GM21529 (cell line): ENCODE results near the gene ITGA3.
"Not testable (repeated sequence)": the region's sequence is repeated elsewhere in the genome, so short reads cannot be mapped to it uniquely, and the experiment has no call there.

Experiments used
- ATAC-seq: cut with Tn5 transposase; IDR thresholded peaks from one replicate; pipeline ENCODE4 v1.9.1; 2021; ENCODE audit not compliant: unreplicated experiment

The ITGA3 gene

DNA sequence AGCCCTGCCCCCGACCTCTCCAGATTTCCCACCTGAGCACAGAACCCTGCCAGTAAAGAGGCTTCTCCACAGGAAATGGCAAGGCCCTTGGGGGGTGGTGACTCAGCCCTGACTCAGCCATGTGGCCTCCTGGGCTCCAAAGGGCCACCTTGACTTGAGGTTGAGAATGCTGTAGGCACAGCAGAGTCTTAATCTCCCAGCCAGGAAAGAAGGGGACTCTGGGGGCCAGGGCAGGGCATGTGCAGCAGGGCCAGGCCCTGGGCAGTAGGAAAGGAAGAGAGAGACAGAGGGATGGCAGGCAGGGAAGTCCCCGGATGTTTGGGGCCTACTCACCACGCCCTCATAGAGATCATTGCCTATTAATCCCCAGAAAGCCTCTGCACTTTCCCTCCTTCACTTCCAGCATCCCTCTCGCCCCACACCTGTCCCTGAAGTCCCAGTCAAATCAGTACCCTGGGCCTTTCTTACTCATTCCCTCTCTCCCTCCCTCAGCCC is 4.8 kb upstream of the ITGA3 start:
- no peak for ATAC-seq

DNA sequence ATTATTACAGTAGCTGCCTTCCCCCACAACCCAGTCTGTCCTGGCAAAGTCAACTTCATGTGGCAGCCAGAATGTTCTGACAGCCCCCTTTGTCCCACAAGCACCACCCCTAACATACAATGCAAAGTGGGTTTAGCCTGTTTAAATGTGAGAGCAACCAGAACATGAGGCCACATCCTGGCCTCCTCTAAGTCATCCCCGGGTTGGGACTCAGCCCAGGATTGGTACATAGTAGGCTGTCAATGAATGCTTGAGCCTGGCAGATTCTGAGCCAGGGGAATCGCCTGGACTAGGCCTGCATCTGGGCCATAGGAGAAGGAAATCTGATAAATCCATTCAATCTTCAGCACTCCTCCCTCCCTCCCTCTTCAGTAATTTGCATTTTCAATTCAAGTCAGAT is 4.3 kb upstream of the ITGA3 start:
- no peak for ATAC-seq

DNA sequence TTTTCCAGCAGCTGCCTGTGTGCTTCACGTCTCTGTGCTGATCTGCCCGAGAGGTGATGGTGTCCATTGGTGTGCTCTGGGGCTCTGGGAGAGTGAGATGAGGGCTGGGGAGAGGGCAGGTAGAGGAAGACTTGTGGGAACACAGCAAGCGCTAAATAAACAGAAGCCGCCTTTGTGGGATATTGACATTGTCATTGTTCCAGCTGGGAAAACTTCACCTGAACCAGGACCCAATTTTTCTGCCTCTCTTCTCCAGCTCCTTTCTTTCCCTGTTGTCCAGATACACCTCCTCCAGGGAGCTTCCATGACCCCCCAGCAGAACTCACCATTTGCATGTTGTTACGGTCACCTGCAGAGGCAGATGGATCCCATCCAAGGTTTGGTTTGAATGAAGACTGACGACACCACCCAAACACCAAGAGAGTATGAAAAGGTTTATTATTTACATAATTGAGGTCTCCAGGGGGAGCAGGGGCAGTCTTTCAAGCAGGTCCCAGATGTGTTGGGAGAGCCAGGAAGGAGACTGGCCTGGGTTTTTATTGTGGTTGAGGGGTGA is 3.6 kb upstream of the ITGA3 start:
- no peak for ATAC-seq

DNA sequence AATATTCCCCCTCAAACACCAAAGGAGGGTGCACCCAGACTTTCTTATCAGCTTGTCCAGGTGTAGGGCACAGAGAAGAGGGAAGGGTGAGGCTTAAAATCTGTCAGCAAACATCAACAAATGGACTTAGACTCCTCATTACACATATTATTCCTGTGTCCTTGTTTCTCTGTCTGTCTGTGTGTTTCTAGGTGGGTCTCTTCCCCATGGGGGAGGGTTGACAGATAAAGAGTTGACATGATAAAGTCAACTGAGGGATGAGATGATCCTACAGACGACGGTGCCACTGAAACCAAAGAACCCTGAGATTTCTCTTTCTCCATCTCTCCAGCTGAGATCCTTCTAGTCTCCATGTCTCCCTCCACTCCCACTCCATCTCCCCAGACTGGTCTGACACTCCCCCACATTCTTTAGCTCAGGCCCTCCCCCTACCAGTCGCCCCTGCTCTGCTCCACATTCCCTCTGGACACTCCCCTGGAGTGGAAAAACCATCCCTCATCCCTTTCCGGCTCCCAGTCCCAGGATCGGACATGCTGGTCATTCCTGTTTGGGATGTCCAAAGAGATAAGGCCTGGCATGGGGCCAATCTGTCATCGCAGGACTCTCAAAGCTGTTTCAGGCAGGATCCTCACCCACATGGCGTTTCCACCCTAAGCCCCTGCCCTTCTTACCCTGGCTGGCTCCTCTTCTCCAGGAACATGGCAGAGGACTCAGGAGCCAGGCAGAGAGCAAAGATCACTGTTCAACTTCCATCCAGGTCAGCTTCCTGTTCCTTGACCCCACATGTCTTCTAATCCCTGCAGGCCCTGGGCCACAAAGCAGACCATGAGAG is 2.9 kb upstream of the ITGA3 start:
- ATAC-seq: no peak

DNA sequence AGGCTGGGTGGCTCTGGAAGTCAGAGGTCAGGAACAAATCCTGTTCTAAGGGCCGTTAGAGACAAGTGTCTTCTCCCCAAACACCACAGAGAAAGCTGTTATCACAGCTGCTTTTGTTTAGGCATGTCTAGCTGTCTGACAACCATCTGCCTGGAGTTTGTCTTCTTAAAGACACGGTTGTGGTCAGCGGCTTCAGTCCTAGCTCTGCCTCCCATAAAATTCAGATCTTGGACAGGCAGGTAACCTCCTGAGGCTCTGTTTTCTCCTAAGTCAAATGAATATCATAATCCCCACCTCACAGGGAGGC is 2.3 kb upstream of the ITGA3 start:
- ATAC-seq: no peak

DNA sequence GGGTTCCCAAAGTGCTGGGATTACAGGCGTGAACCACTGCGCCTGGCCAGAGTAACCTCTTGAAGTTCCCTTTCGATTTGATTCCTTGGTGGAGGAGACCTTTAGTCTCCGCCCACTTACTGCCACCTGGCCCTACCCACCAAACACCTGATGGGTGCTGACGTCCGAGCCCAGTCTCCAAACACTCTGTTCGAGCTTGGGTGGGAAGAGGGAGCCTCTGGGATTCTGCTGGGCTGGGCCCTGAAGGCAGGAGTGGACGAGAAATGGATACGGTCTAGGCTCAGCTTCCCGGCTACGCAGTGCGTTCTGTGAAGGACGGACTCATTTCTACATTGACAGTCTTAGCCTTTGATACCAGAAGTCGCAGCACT is 870 bp upstream of the ITGA3 start:
- ATAC-seq: no peak

DNA sequence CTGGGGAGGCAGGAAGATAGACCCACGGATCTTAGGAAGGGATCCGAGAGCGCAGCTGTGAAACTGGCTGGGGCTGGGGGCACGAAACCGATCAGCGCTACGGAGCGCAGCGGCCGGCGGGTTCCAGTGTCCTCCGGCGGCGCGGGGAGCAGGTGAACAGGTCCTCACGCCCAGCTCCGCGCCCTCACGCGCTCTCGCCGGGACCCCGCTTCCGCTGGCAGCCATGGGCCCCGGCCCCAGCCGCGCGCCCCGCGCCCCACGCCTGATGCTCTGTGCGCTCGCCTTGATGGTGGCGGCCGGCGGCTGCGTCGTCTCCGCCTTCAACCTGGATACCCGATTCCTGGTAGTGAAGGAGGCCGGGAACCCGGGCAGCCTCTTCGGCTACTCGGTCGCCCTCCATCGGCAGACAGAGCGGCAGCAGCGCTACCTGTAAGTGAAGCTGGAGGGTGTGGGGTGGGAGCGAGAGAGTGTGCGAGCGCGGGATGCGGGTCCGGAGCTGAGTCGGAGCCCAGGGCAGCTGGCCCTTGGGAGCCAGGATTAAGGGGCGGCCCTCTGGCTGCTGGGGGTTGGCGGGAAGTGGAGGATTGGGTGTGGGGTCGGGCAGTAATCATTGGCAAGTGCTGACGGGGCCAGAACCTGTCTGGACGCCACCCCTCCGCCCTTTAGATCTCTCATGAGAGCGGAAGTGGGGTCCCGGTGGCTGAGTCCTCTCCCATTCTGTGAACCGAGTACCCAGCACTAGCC is 479 bp downstream of the ITGA3 start:
- peak; percentile 57 for ATAC-seq

DNA sequence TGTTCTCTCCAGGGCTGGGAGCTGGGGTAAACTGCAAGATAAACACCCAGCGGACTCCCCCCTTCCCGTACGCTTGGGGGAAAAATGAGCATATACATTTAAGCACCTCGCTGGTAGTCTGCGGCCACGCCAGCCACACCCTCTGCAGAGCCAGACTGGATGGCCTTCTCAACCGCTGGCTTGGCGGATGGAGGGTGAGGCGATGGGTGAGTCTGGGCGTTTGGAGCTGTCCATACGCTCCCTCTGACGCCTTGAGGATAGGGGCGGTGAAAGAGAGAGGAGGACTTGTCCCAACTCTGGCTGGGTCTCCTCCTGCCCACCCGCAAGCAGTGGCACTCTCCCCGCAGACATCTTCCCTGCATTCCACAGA is 1.0 kb downstream of the ITGA3 start:
- no peak for ATAC-seq

DNA sequence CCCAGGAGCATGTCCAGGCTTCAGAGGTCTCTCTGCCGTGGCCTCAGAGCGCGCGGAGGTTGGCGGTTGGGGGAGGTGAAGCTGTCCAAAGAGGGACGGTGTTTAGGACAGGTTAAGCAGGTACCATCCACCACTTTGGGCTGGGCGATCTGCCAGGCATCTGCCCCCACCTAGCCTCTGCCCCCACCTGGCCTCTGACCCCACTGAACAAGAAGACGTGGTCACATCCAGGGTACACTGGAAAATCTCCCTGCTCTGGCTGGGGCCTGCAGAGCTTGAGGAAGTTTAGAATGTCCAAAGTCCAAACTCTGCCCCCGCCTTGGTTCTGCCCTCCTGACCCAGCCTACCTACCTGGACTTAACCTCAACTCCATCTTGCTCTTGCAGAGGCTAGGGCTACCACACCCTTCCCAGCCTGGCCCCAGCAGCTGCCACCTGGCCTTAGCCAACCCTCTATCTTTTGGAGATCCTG is 1.6 kb downstream of the ITGA3 start:
- ATAC-seq: no peak

DNA sequence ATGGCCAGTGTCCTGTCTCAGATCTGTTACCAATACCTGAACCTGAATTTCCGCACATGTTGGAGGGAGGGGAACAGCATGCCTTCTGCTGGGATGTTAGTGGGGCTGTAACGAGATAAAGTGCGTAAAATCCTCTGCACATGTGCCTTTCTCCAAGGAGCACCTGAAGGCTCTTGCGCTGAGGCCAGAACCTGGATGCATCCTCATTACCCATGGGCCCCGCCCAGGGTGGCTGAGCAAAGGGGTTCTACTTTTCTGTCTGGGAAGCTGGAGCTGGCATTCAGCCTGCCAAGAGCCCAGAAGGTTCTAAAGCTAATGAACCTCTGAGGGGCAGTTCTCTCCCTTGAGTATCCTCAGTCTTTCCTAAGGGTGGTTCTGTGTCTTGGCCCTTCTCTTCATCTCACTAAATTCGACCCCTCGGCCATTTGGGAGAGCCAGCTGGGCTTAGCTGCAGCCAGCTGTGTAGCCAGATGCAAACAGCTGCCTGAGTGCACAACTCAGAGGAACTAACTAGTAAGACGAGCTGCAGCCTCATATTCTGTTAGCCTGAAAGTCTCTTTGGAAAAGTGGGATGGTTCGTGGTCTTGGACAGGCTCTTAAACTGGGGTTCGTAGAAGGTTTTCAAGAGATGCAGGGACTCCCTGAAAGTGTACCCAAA is 2.5 kb downstream of the ITGA3 start:
- ATAC-seq: no peak

DNA sequence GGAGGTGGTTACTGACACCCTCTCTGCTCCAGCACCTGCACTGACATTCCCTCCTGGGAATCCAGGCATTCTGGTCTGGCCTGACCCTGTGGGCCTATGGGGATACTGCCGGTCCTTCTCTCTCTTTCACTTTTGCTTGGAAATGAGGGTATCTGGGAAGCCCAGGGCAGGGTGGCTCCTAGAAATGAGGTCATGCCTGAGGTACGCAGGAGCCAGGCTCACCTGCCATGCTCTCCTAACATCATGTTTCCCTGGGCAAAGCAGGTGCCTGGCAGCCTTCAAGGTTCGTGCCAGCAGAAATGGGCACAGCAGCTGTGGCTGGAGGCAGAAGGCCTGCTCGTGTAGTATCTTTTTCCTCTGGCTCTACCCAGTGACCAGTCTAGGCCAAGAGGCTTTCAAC is 3.3 kb downstream of the ITGA3 start:
- ATAC-seq: no peak

DNA sequence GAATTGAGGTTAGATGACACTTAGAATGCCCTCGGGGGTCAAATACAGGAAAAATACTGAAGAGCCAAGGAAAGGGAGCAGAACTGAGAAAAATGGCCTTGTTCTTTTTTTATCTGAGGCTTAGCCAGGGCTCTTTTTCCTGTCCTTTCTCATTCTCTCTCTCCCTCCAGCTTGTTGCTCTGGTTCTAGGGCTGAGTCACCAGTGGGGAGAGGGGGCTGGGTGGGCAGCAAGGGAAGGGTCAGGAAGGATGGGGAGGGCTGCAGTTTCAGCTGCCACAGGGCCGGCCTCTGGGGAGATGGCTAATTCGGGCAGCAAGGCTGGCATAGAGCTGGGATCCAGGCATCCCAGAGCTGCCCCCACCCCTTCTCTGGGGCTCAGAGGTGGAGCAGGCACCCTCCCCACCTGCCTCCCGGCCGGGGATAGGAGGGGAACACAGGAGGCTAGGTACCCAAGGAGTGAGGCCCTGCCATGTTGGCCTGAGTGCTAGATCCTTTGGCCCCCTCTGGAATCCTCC is 3.9 kb downstream of the ITGA3 start:
- no peak for ATAC-seq

DNA sequence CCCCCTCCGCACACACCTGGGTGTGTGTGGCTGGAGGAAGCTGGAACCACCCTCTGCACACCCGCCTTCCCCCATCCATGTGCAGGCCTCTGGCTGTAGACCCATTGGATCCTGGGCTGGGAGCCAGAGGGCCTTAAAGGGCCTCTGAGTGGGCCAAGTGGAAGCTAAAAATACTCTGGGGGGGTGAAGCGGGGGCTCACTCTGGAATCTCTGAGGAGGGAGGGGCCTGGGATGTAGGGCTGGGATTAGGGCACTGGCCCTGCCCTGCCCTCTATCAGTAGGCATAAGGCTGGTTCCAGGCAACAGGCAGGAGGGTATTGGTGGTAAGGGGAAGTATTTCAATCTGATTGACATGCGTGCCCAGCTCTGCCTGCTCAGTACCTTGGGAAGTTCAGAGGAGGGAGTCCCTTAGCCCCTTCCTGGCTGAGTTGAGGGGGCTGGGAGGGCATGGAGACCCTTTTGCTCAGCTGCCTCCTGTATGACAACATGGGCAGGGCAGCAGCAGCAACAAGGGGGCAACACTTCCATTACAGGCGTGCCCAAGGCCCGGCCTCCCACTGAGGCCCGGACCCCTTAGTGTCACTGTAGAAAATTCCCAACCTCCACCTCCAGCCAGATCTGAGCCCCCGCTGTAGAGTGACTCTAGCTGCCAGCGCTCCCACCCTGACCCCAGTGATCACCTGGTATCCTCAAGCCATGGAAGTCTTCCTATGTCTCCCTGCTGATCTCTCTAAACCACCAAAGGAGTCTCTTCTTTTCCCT is 5.2 kb downstream of the ITGA3 start:
- no peak for ATAC-seq

DNA sequence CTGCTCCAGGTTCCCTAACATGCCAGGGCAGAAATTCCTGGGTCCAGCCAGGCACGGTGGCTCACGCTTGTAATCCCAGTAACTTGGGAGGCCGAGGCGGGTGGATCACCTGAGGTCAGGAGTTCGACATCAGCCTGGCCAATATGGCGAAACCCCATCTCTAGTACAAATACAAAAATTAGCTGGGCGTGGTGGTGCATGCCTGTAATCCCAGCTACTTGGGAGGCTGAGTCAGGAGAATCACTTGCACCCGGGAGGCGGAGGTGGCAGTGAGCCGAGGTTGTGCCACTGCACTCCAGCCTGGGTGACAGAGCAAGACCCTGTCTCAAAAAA is 5.8 kb downstream of the ITGA3 start:
- ATAC-seq: not testable (repeated sequence)

DNA sequence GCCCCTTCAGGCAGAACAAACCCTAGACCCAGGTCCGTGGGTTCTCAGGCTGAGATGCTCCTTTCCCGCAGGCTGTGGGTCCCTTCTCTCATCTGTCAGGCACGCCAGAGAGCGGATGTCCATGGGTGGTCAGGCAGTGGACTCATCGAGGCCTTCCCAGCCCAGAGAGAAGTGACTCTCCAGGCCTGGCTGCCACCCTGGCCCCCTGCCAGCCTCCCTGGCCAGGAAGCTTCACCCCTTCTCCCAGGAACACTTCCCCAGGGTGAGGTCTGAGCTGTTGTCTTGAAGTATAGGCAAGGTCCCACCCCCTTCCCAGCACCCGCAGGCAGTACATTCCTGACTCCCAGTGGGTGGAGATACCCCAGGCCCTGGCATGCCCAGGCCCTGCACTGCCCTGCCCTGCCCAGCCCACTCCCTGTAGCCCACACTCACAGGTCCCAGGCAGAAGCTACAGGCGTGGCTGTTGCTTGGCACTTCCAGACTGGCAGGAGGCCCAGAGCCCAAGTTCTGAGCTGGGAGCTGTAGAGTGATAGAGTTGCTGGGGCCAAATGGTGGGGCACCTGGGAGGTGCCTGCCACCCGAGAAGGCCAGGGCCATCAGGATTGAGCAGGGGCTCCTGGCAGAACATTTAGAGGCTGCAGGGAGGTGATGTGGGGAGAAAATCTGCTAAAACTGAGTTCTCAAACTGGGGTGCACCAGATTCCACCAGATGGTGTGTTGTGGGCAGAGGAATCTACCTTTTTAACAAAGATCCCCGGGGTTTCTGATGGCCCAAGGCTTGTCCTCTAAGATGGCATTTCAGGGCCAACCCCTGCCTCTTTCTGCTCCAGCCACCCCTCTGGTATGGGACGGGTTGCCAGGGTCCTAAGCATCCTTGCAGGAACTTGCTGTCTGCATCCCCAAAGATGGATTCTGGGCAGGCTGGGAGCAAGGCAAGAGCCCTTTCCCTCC is 6.7 kb downstream of the ITGA3 start:
- no peak for ATAC-seq

DNA sequence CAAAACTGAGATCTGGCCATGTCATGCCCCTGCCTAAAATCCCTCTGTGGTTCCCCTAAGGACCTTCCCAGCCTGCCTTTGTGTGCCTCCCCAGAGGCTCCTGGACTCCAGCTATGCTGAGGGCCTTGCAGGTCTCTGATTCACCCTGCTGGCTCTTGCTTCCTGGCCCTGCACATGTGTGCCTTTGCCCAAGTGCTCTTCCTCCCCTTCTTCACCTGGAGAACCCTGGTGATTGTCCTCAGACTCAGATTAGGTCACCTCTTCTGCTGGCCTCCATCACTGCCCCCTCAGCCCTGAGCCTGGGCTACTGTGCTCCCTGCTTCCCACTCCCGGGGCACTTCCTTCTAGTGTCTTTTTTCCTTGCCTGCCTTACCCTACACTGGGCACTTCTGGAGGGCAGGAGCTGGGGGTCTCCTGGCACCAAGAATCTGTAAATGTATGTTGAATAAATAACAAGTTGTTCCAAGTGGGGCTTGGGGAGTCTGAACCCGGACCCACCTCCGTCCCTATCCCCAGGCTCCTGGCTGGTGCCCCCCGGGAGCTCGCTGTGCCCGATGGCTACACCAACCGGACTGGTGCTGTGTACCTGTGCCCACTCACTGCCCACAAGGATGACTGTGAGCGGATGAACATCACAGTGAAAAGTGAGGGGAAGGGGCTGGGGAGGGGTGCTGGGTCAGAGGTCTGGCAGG is 7.8 kb downstream of the ITGA3 start:
- no peak for ATAC-seq

DNA sequence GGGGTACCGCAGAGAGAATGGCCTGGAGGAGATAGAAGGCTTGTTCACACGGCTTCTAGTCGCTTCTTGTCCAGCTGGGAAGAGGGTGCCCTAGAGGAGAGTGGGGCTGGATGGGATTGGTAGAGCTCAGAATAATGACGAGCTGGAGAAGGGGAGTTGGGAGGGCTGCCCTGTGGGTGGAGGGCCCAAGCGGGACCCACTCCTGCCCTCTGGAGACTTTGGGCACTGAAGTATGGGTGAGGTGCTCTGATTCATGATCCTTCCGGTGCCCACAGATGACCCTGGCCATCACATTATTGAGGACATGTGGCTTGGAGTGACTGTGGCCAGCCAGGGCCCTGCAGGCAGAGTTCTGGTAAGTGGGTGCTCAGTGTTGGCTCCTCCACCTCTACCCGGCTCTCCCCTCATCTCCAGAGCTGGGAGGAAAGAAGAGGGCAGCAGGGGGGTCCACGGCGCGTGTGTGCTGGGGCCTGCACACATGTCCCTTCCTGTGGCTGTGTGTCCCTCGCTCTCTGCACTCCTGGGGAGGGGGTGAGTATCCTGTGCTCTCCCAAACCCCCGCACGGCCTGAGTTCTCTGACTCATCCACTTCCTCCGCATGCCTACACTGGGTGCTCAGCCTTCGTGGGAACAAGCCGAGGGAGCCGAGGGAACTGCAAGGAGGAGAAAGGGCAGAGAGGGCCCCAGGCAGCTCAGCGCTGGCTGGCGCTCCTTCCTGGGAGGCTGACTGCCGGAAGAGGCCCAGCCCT is 8.5 kb downstream of the ITGA3 start:
- no peak for ATAC-seq

DNA sequence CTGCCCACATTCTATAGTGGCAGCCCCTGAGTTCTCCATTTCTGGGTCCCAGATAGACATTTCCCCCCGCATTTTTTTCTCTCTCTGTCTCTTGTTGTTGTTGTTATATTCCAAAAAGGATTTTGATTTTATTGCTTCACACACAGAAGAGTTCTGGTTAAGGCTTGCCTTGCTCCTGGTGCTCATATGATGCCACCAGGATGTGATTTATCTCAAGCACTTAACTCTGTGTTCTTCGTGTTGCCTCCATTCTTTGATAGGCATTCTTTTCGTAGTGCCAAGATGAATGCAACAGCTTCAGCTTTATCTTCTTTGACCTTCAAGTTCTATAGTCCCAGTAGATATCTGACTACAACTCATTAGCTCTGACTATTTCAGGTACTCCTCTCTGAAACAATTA is 9.1 kb downstream of the ITGA3 start:
- ATAC-seq: no peak
